ENCODE data around the gene WDR81.

- TF ChIP-seq CTCF (conservative IDR thresholded peaks at IDR 0.05; ENCODE audit: low read depth, low read length) (no peak), EZH2 (IDR thresholded peaks at IDR 0.05; ENCODE audit: borderline replicate concordance, low read depth, low read length, poor library complexity, severe bottlenecking) (no peak)
These were observed 7.4 kb upstream of the WDR81 start for GRCh38 chr17:1716912-1717695.
